Fibroblast of lung (primary cell): ENCODE data around the gene REPIN1. TPM values are rescaled to one million over a fixed set of nuclear protein-coding genes. Genes with fewer than 3 reads are reported as not detected.

Experiments
- DNase-seq, 2 donors: peaks; one replicate each; pipeline versions ENCODE4 v3.0.0 to v3.0.0-alpha.2; 2010; ENCODE audit warnings: low read depth in 2 of 2
- H2AFZ ChIP-seq: 2 replicates; pipeline ENCODE4 v1.5.1; 2012; ENCODE audit warnings: low read length, control low read depth, inconsistent platforms
- H3K27ac ChIP-seq: 2 replicates; pipeline ENCODE4 v1.5.1; 2011; ENCODE audit warnings: low read length, control low read depth; ENCODE audit not compliant: insufficient read depth
- H3K27me3 ChIP-seq: 2 replicates; pipeline ENCODE4 v1.5.1; 2011; ENCODE audit warnings: mild to moderate bottlenecking, low read length; ENCODE audit not compliant: control insufficient read depth, insufficient read depth
- H3K36me3 ChIP-seq: 2 replicates; pipeline ENCODE4 v1.5.1; 2011; ENCODE audit warnings: low read length; ENCODE audit not compliant: control insufficient read depth, insufficient read depth
- H3K4me1 ChIP-seq: 2 replicates; pipeline ENCODE4 v1.5.1; 2011; ENCODE audit warnings: low read length; ENCODE audit not compliant: control insufficient read depth, insufficient read depth; ENCODE audit errors: extremely low read depth
- H3K4me2 ChIP-seq: 2 replicates; pipeline ENCODE4 v1.5.1; 2011; ENCODE audit warnings: low read length, control low read depth; ENCODE audit not compliant: insufficient read depth; ENCODE audit errors: extremely low read depth
- H3K4me3 ChIP-seq, 4 experiments: fragments of 200-600 bp in 1 of 4; sonication (generic) in 1 of 4; replicated peaks in 1 of 4; 2 replicates each; pipeline ENCODE4 v1.5.1; 2011 to 2016; ENCODE audit warnings: low read length in 4 of 4, low read depth in 3 of 4, mild to moderate bottlenecking in 3 of 4, control low read depth in 2 of 4, inconsistent platforms in 1 of 4, mixed read lengths in 1 of 4; ENCODE audit not compliant: insufficient read depth in 1 of 4; ENCODE audit errors: control extremely low read depth in 1 of 4
- H3K79me2 ChIP-seq: 2 replicates; pipeline ENCODE4 v1.5.1; 2012; ENCODE audit warnings: mild to moderate bottlenecking, low read length, inconsistent platforms; ENCODE audit not compliant: control insufficient read depth, insufficient read depth
- H3K9ac ChIP-seq: 2 replicates; pipeline ENCODE4 v1.5.1; 2011; ENCODE audit warnings: mild to moderate bottlenecking, low read length, control low read depth; ENCODE audit not compliant: insufficient read depth
- H3K9me3 ChIP-seq: 2 replicates; pipeline ENCODE4 v1.5.1; 2012; ENCODE audit warnings: low read depth, low read length; ENCODE audit not compliant: control insufficient read depth, insufficient read depth
- H4K20me1 ChIP-seq: 2 replicates; pipeline ENCODE4 v1.5.1; 2011; ENCODE audit warnings: low read length; ENCODE audit not compliant: control insufficient read depth, insufficient read depth; ENCODE audit errors: extremely low read depth
- EZH2 ChIP-seq: IDR thresholded peaks from 2 replicates; pipeline ENCODE4 v1.5.1; 2012; ENCODE audit warnings: low read length, control low read depth, mild to moderate bottlenecking; ENCODE audit errors: missing control alignments
- polyA plus RNA-seq, 2 donors: library from polyadenylated mRNA; depleted of rRNA in 1 of 2; stranded (reverse) in 1 of 2; unstranded in 1 of 2; fragments of >200 nt; gene quantifications; 2 replicates each; pipeline ENCODE4 v1.2.1, GENCODE V29; 2011 to 2012; ENCODE audit warnings: missing spikeins in 1 of 2
- total RNA-seq: library from RNA; depleted of rRNA; stranded (reverse); fragments of >200 nt; gene quantifications from 2 replicates; pipeline ENCODE4 v1.2.1, GENCODE V29; 2014
- TF ChIP-seq, protein P1 (sequence below), 2 donors: IDR thresholded peaks in 1 of 2; conservative IDR thresholded peaks in 1 of 2; 1 replicate in 1 of 2; 2 replicates in 1 of 2; pipeline ENCODE4 v1.5.1; 2011 to 2012; ENCODE audit warnings: low read length in 2 of 2, control low read depth in 1 of 2, inconsistent platforms in 1 of 2, low read depth in 1 of 2, mild to moderate bottlenecking in 1 of 2

REPIN1 gene
- total and polyA plus RNA-seq, 2 donors (not counting 1 experiment from before 2014, with no cell fraction given): 20.8 to 41.3 TPM

DNA sequence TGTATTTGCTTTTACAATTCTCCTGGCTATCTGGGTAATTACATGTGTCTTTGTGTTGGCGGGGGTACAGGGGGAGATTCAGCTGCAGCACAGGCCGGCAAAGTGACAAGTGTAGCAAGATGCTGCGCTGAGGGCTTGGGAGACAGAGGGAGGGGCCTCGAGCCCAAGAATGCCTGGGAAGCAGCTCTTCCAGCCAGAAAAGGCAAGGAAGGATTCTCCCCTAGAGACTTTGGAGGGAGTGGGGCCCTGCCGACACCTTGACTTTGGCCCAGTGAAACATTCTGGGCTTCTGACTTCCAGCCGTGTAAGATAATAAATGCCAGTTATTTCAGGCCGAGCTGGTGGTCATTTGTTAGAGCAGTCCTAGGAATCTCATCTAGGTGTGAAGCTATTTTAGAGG is 7.2 kb upstream of the REPIN1 start:
- Histone ChIP-seq H3K79me2 (no peaks in the 10 kb centered on the region), H4K20me1 (no peaks in the 10 kb centered on the region), H3K36me3 (no peaks in the 10 kb centered on the region), H3K27me3 (no peaks in the 10 kb centered on the region), H3K27ac (no peak overlapping the region), H3K4me2 (no peak overlapping the region), H3K9me3 (no peaks in the 10 kb centered on the region), H3K4me1 (no peaks in the 10 kb centered on the region), H3K4me3 (no peak overlapping the region), H3K9ac (no peak overlapping the region), H2AFZ (no peak overlapping the region)
- no peak for DNase-seq
- TF ChIP-seq EZH2: no peak
- TF ChIP-seq, protein P1, sequence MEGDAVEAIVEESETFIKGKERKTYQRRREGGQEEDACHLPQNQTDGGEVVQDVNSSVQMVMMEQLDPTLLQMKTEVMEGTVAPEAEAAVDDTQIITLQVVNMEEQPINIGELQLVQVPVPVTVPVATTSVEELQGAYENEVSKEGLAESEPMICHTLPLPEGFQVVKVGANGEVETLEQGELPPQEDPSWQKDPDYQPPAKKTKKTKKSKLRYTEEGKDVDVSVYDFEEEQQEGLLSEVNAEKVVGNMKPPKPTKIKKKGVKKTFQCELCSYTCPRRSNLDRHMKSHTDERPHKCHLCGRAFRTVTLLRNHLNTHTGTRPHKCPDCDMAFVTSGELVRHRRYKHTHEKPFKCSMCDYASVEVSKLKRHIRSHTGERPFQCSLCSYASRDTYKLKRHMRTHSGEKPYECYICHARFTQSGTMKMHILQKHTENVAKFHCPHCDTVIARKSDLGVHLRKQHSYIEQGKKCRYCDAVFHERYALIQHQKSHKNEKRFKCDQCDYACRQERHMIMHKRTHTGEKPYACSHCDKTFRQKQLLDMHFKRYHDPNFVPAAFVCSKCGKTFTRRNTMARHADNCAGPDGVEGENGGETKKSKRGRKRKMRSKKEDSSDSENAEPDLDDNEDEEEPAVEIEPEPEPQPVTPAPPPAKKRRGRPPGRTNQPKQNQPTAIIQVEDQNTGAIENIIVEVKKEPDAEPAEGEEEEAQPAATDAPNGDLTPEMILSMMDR (conservative IDR thresholded peaks at IDR 0.05 in 1 of 2, IDR thresholded peaks at IDR 0.05 in 1 of 2; ENCODE audit: low read depth in 1 of 2, low read length in 2 of 2): no peak

DNA sequence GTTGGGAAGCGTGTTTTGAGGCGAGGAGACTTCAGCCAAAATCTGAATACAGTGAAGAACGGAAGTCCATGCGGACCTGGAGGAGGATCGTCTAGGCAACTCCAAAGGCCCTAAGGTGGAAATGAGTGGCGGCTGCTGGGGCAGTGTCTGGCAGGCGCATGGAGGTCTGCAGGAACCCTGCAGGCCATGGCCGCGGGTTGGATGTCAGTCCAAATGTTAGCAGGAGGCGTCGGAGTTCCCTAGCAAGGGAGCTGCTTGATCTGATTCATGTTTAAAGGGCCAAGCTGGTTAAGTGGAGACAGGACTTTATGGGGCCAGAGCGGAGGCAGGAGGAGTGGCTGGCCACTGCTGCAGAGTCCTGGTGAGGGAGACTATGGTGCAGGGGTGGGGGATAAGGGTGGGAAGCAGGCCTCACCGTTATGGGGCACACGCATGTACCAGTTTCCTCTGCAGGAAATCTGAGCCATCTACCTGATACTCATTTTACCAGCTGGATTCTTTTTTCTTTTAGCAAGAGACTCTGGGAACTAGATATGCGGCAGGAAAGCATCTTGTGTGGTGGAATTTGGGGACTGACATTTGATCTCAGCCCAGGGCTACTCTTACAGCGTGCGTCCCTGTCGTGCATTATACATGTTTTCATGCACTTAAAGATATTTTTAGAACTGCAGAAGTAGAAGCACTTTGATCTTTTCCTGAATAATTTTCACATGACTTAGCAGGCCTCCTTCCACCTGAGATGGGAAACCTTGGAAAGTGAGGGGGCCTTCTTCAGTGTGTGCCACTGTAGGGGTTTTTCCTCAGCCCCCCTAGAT is 6.6 kb upstream of the REPIN1 start:
- TF ChIP-seq EZH2: no peak
- TF ChIP-seq, protein P1 (conservative IDR thresholded peaks at IDR 0.05 in 1 of 2, IDR thresholded peaks at IDR 0.05 in 1 of 2; ENCODE audit: low read depth in 1 of 2, low read length in 2 of 2): no peak
- H3K4me2 ChIP-seq: no peak overlapping the region
- no peaks in the 10 kb centered on the region for H3K27me3 ChIP-seq
- H3K36me3 ChIP-seq: no peaks in the 10 kb centered on the region
- no peaks in the 10 kb centered on the region for H3K79me2 ChIP-seq
- no peaks in the 10 kb centered on the region for H4K20me1 ChIP-seq
- no peak overlapping the region for H3K27ac ChIP-seq
- H3K9ac ChIP-seq: no peak overlapping the region
- H2AFZ ChIP-seq: no peak overlapping the region
- H3K4me3 ChIP-seq: no peak overlapping the region
- no peaks in the 10 kb centered on the region for H3K9me3 ChIP-seq
- no peak for DNase-seq
- no peaks in the 10 kb centered on the region for H3K4me1 ChIP-seq

DNA sequence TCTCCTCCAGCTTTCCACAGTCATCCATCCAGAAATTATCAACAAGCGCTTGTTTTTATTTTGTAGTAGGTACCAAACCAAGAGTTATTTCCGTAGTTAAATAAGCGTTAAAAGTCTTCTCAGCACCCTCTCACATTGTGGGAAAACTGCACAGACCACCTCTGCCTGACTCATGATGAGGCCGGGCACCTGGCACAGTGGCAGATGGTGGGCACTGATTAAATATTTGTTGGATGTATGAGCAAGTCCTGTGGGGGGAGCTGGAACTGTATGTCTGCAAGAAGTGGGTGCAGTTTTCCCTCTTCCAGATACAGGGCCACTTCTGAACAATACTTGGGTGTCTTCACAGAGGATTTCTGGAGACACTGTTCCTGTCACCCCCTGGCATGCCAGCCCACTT is 5.3 kb upstream of the REPIN1 start:
- Histone ChIP-seq H3K36me3 (no peaks in the 10 kb centered on the region), H3K4me2 (no peak overlapping the region), H4K20me1 (no peaks in the 10 kb centered on the region), H3K27ac (no peak overlapping the region), H2AFZ (no peak overlapping the region), H3K9ac (no peak overlapping the region), H3K4me1 (no peaks in the 10 kb centered on the region), H3K4me3 (no peak overlapping the region), H3K9me3 (no peaks in the 10 kb centered on the region), H3K79me2 (no peaks in the 10 kb centered on the region), H3K27me3 (no peaks in the 10 kb centered on the region)
- DNase-seq: no peak
- TF ChIP-seq, protein P1 (conservative IDR thresholded peaks at IDR 0.05 in 1 of 2, IDR thresholded peaks at IDR 0.05 in 1 of 2; ENCODE audit: low read depth in 1 of 2, low read length in 2 of 2): no peak
- TF ChIP-seq EZH2: no peak
